IPS-11a (cell line): ENCODE data around the gene MPP2.

ENCODE experiments used
- H3K4me3 ChIP-seq: one replicate; pipeline ENCODE4 v1.5.1; 2013; ENCODE audit warnings: low read depth, low read length, control low read depth

MPP2 gene

DNA sequence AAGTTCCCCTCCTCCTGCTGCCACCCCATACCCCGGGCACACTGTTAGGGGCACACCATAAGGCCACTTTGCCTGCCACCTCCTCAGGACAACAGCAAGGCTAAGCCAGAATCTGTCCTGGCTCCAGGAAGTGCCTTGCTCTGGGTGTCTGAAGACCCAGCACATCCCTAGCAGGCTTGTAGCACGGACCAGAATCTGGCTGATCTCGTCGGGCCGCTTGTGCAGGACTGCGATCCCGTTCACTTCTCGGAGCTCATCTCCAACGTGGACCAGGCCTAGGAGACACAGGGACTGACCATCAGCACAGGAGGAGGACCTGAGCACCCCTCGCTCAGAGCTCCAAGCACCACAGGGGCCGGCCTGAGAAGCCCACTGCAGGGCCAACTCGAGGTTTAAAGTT lies 81.8 kb downstream of the MPP2 start:
- H3K4me3 ChIP-seq = no peak overlapping the region
